Mucosa of gallbladder (tissue), 1 donor: Measurements from ENCODE around the gene ANGEL1. TPM values are rescaled to one million over a fixed set of nuclear protein-coding genes. Genes with fewer than 3 reads are reported as not detected.

ENCODE experiments used
- DNase-seq: peaks from one replicate; pipeline ENCODE4 v3.0.0-alpha.2; 2020; ENCODE audit warnings: low spot score
- total RNA-seq: library from RNA; stranded (reverse); gene quantifications from one replicate; pipeline ENCODE4 v1.2.1, GENCODE V29; 2021
- donor health status: DM: no; HTN: no; CAD: no.

ANGEL1 gene
- total RNA-seq, 1 donor from 2014 or later: 22.2 TPM

DNA sequence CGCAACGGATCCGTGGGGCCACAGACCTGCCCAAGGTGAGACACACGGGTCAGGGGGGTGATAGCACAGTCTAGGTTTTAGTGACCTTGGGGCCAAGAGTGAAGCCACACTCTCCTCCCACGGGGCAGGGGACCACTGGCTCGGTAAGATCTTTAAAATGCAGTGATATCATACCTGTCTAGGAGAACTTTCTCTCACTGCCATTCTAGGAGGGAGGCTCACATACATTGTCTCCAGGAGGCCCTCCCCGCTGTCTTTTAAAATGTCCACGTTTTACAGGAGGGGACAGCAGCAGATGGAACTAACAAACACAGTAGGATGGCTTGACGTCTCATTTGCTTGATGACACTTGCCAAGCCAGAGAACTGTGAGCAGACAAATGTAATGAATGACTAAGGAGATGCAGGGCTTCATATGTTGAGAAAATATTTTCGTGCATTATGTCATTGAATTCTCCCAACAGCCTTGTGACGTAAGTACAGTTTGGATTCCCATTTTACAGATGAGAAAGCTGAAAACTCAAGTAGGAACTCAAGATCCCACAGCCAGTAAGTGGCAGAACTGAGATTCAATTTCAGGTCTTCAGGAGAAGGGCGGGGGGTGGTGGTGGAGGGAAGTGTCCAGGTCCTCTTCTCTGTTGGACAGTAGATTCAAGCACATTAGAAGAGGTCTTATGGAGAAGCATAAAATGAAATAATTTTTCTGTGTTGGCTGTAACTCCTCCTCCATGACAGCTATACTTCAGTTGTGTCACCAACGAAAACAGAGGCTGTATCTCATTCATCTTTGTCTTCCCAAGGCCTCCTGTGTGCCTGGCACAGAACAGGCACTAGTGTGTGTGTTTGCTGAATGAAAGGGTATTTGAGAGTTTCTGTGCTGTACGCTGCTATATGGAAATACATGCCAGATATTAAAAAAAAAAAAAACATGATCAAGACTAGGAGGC, 49.3 kb downstream of the ANGEL1 start:
- no peak for DNase-seq

DNA sequence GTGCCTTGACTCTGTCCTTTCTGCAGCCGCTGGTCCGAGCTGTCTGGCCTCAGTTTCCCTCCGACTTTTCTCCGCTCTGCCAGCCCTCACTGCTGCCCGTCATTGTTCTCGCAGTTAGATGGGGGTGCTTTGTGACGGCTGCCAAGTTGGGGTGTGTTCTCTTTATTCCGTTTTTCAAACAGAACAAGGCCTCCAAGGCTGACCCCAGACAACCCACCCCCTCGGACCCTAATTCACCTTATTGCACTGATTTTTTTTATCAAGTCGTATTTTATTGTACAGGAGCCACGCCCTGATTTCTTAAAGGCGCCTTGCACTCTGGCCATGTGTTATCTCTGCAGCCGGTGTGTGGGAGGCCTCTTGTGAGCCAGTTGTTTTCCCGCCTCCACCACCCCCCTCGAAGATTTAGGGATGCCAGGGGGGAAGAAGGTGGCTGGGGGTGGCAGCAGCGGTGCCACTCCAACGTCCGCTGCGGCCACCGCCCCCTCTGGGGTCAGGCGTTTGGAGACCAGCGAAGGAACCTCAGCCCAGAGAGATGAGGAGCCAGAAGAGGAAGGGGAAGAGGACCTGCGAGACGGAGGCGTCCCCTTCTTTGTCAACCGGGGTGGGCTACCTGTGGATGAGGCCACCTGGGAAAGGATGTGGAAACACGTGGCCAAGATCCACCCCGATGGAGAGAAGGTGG, 50.1 kb downstream of the ANGEL1 start:
- no peak for DNase-seq

DNA sequence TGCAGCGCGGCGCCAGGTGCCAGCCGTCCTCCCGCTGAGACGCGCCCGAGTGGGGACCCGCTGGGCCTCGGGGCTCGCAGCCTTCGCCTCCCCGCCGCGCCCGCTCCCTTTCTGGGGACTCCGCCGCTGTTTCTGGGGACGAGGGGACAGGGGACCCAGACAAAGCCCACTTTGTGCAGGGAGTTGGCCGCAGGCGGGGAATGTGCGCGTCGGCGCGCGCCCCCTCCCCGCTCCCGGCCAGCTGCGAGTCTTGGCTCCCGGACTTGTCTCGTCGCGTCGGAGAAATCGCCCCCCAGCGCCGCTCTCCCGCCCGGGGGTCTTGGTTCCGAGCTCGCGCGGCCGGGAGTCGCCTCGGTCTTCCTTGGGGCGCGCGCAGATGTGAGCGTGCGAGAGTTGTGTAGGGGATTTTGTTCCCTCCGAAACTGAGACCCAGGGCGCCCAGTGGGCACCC, 50.7 kb downstream of the ANGEL1 start:
- no peak for DNase-seq

DNA sequence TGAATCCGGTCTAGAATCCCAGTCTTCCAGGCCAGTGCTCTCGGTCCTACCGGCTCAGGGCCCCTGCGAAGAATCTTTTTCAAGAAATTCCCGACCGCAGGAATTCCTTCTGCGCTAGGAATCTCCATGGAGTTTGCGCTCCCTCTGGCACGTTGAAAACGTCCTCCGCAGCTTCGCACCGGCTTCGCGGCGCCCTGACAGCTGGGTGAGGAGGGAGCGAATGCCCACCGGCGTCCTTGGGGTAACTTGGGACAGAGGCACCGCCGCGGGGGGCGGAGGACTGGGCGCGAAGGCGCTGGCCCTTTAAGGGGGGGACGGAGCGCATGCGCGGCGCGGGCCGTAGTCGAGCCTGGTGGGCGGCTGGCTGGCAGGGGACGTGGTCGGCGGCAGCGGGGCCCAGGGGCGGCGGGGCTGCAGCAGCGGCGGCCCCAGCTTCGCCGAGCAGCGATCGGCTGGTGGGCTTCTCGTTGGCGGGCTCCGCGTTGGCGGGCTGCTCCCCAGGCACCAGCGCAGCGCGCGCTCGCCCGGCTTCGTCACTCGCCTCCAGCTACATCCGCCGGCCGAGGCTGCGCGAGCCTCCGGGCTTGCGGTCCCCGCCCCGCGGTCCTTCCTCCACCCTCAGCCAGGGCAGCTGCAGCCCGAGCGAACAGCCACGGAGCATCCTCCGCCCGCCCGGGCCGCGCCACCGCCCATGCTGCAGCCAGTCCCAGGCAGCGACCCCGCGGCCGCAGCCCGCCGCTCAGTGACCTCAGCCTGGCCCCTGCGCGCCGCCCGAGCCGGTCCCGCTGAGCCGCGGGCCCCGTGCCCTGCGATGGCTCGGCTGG, 51.3 kb downstream of the ANGEL1 start, which contains the start of gene VASH1:
TSS of gene VASH1 (plus strand) at position 333 of the 824 bp plus-strand sequence. CDS start 1,354 bp downstream, outside the sequence.
- DNase-seq: no peak

GRCh38 chr14:76760331-76761135, 52.1 kb downstream of the ANGEL1 start:
- no peak for DNase-seq

DNA sequence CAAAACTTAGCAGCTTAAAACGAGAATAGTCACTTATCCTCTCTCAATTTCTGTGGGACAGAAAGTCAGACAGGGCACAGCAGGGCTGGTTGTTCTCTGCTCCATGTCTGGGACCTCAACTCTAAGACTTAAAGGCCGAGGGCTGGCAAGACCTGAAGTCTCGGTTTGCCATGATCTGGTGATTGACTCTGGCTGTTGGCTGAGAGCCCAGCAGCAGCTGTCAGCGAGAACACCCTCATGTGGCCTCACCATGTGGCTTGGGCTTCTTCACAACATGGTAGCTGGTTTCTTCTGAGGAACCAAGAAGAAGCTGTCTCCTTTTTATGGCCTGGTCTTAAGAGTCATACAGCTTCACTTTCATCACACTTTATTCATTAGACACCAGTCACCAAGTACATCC, 53.1 kb downstream of the ANGEL1 start:
- no peak for DNase-seq

DNA sequence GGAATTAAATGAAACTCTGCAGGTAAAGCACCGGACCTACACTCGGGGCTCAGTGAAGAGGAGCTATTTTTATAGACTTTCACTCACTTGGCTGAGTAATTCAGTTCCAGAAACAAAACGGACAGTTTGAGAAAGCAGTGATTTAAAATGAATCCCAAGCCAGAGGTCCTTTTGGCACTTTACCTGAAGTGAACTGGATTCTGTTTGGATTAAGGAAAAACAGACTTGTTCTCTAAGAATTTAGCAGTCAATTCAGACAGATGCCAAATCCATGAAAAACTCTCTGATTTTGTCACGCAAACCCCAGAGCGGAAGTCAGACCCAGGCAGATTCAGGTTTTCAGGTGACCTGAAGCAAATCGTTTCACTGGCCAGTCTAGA, 56.3 kb downstream of the ANGEL1 start:
- no peak for DNase-seq

DNA sequence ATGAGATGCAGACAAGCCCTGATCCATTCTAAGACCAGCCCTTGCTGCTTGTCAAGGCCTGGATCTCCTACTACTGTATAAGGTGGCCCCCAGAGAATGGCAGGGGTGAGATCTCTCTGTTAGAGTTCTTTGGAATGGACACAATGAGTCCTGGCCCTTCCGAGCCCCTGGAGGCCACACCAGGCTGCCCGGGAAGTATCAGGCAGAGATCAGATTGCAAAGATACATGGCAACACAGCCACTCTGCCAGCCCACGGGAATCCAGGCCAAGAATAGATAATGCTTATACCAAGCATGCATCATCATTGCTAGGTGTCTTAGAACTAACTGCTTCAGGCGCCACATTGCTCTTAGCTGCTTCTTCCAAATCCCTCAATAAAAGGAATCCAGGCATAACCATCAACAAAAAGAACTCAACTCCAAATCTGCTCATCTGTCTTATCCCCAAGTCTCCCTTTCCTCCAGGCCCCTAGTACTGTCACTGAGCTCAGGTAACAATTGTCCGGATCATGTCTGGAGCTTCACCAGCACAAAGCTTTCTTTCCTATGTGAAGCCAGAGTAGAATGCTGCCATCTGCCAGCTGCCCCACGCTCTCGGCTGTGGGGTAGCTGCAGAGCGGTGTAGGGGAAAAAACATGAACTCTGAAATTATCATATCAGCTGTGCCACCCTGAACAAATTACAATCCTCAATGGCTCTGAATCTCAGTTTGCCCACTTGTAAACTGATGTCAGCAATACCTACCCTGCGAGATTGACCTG, 56.9 kb downstream of the ANGEL1 start:
- no peak for DNase-seq

GRCh38 chr14:76754586-76754985, 58.1 kb downstream of the ANGEL1 start:
- no peak for DNase-seq

GRCh38 chr14:76753541-76754198, 59.0 kb downstream of the ANGEL1 start:
- no peak for DNase-seq

DNA sequence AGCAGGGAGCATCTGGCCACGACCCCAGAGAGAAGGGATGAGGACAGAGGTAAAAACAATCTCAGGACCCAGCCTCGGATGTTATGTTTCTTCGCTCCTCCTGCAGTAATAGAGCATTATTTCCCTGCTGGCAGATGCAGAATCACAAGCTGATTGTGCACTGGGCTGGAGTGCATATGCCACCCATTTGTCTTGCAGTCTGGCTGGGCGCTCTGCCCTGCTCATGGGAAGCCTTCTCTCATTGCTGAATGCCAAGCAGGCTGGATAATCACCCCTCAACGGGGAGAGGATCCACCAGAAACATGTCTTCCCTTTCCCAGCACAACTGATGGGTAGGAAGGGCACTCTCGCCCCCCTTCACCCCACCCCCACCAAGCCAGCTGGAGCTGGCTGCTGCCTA, 59.9 kb downstream of the ANGEL1 start:
- no peak for DNase-seq

DNA sequence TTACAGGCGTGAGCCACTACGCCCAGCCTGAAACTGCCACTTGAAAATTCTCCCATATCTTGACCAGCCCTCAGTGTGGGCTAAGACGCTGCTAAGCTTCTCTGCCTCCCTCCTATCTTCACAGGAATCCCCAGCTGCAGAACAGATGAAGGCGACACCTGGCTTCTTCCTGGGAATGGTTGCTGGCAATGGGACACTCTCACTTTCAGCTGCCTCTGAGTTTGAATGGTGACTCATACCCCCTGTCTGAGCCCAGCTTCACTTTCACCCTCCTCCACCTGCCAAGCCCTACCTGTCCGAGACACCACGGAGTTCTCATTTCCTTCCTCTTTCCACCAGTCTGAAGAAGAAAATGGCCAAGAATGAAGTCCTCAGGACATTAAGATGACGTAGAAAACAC, 69.7 kb downstream of the ANGEL1 start:
- DNase-seq: no peak

DNA sequence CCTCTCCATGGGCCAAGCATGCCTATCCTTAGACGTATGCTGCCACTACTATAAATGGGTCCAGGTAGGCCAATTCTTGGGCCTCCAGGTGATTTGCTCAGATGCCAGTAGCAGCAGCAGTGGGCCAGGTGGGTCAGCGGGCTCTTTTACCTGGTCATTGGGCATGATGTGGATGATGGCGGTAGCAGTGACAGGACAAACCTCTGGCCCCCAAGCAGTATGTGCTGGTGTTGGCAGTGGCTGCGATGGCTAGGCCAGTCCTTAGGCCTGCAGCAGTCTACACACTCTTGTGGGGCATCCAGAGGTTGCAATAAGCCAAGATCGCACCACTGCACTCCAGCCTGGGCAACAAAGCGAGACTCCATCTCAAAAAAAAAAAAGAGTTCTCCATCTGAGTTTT, 70.5 kb downstream of the ANGEL1 start:
- DNase-seq: no peak

DNA sequence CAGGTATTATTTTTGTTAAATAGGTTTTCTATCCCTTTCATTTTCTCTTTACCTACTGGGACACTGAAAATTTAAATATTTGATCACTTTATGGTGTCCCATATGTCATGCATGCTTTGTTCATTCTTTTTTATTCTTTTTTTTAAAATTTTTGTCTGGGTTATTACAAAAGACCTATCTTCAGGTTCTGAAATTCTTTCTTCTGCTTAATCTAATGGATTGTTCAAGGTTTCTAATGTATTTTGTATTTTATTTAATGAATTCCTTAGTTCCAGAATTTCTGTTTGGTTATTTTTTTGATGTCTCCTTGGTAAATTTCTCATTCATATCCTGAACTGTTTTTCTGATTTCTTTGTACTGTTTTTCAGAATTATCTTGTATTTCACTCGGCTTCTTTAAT, 71.6 kb downstream of the ANGEL1 start:
- DNase-seq: no peak

Other genes with a start within 250 kb of the ANGEL1 start
- gene VASH1, start 51.4 kb downstream of the ANGEL1 start, total RNA-seq: 18.4 TPM
- gene LRRC74A, start 13.5 kb upstream of the ANGEL1 start, total RNA-seq: not detected
- 70.9 TPM for gene IRF2BPL, start 215.8 kb upstream of the ANGEL1 start, total RNA-seq